Endothelial cell of umbilical vein (primary cell): ENCODE data around the gene ZNF611. TPM values are rescaled to one million over a fixed set of nuclear protein-coding genes. Genes with fewer than 3 reads are reported as not detected.
"Not testable (repeated sequence)": the region's sequence is repeated elsewhere in the genome, so short reads cannot be mapped to it uniquely, and the experiment has no call there.

ENCODE experiments used
- BruUV-seq: library from RNA; stranded (reverse); fragments of 400-500 nt; replicated peaks from 2 replicates; lab custom pipeline; 2021; lab: Mats Ljungman, UMichigan
- CTCF ChIA-PET: fragments of 300-600, 350-600 bp; sonication (Branson Sonifier 250); formaldehyde crosslinking; loops from one replicate; lab custom pipeline; 2021; ENCODE audit warnings: antibody characterized with exemption, inconsistent platforms; lab: Charles Lee
- POLR2A ChIA-PET: fragments of 300-600, 350-600 bp; sonication (Branson Sonifier 250); formaldehyde crosslinking; loops from one replicate; lab custom pipeline; 2021; ENCODE audit warnings: antibody characterized with exemption, inconsistent platforms; lab: Charles Lee
- DNase-seq: peaks from one replicate; pipeline ENCODE4 v3.0.0-alpha.2; 2011; ENCODE audit warnings: low read depth, low spot score
- FAIRE-seq: peaks from 2 replicates; lab custom pipeline; 2011; peaks lifted over from hg19 to GRCh38; lab: Jason Lieb, UNC
- H2AFZ ChIP-seq: 2 replicates; pipeline ENCODE4 v1.6.0; 2012; ENCODE audit warnings: low read depth, low read length, control low read depth, inconsistent platforms
- H3K27ac ChIP-seq: 2 replicates; pipeline ENCODE4 v1.5.1; 2011; ENCODE audit warnings: low read depth, mild to moderate bottlenecking, control low read depth, low read length, moderate library complexity; ENCODE audit not compliant: insufficient read depth
- H3K27me3 ChIP-seq, 2 experiments: 2 replicates each; pipeline versions ENCODE4 v1.6.0 to v1.6.1; 2011; ENCODE audit warnings: low read length in 2 of 2, mixed read lengths in 1 of 2; ENCODE audit not compliant: control insufficient read depth in 2 of 2, insufficient read depth in 2 of 2
- H3K36me3 ChIP-seq, 2 experiments: 2 replicates in 1 of 2; 3 replicates in 1 of 2; pipeline ENCODE4 v1.5.1; 2011; ENCODE audit warnings: low read length in 2 of 2, mild to moderate bottlenecking in 1 of 2, moderate library complexity in 1 of 2; ENCODE audit not compliant: control insufficient read depth in 2 of 2, insufficient read depth in 2 of 2; ENCODE audit errors: extremely low read depth in 1 of 2
- H3K4me1 ChIP-seq: 3 replicates; pipeline ENCODE4 v1.5.1; 2011; ENCODE audit warnings: mild to moderate bottlenecking, low read length; ENCODE audit not compliant: control insufficient read depth, insufficient read depth; ENCODE audit errors: extremely low read depth
- H3K4me2 ChIP-seq: 2 replicates; pipeline ENCODE4 v1.6.1; 2011; ENCODE audit warnings: low read length, control low read depth, mixed read lengths; ENCODE audit not compliant: insufficient read depth
- H3K4me3 ChIP-seq, 3 experiments: fragments of 200-600 bp in 1 of 3; sonication (generic), shearing (Covaris generic) in 1 of 3; replicated peaks in 1 of 3; 2 replicates each; pipeline ENCODE4 v1.5.1; 2011 to 2016; ENCODE audit warnings: control low read depth in 3 of 3, low read length in 3 of 3, mild to moderate bottlenecking in 2 of 3, inconsistent platforms in 1 of 3, low read depth in 1 of 3, moderate library complexity in 1 of 3; ENCODE audit not compliant: insufficient read depth in 1 of 3
- H3K79me2 ChIP-seq: 2 replicates; pipeline ENCODE4 v1.6.0; 2012; ENCODE audit warnings: low read length, inconsistent platforms; ENCODE audit not compliant: control insufficient read depth, insufficient read depth
- H3K9ac ChIP-seq: replicated peaks from 2 replicates; pipeline ENCODE3; 2011; ENCODE audit warnings: low read length, control low read depth; ENCODE audit not compliant: insufficient read depth; ENCODE audit errors: extremely low read depth
- H3K9me1 ChIP-seq: replicated peaks from 3 replicates; pipeline ENCODE4 v1.6.0; 2011; ENCODE audit warnings: mild to moderate bottlenecking, low read length; ENCODE audit not compliant: control insufficient read depth, insufficient read depth; ENCODE audit errors: extremely low read depth
- H3K9me3 ChIP-seq: replicated peaks from 2 replicates; pipeline ENCODE4 v1.5.1; 2012; ENCODE audit warnings: low read length, inconsistent platforms; ENCODE audit not compliant: control insufficient read depth, insufficient read depth
- H4K20me1 ChIP-seq: replicated peaks from 2 replicates; pipeline ENCODE3; 2011; ENCODE audit warnings: mild to moderate bottlenecking, low read length; ENCODE audit not compliant: control insufficient read depth, insufficient read depth; ENCODE audit errors: extremely low read depth
- CTCF ChIP-seq, 2 donors: IDR thresholded peaks; 1 replicate in 1 of 2; 2 replicates in 1 of 2; pipeline ENCODE4 v1.5.1; 2011; ENCODE audit warnings: low read length in 2 of 2, mild to moderate bottlenecking in 2 of 2, moderate library complexity in 2 of 2, control low read depth in 1 of 2, inconsistent platforms in 1 of 2, low read depth in 1 of 2; ENCODE audit not compliant: insufficient read depth in 1 of 2; ENCODE audit errors: extremely low read depth in 1 of 2
- EZH2 ChIP-seq: IDR thresholded peaks from 2 replicates; pipeline ENCODE4 v1.6.1; 2012; ENCODE audit warnings: borderline replicate concordance, low read depth, mild to moderate bottlenecking, moderate library complexity, low read length, inconsistent platforms; ENCODE audit not compliant: severe bottlenecking
- FOS ChIP-seq: IDR thresholded peaks from 2 replicates; pipeline ENCODE4 v1.6.1; 2011; ENCODE audit warnings: mild to moderate bottlenecking, low read length, moderate library complexity, borderline replicate concordance; ENCODE audit not compliant: insufficient read depth
- GATA2 ChIP-seq: IDR thresholded peaks from 2 replicates; pipeline ENCODE4 v1.7.0; 2011; ENCODE audit warnings: low read depth, mild to moderate bottlenecking, moderate library complexity, mixed read lengths, low read length; ENCODE audit not compliant: insufficient read length, insufficient read depth
- JUN ChIP-seq: IDR thresholded peaks from 2 replicates; pipeline ENCODE4 v1.6.1; 2011; ENCODE audit warnings: borderline replicate concordance, low read depth; ENCODE audit not compliant: insufficient read length, insufficient read depth
- MAX ChIP-seq: IDR thresholded peaks from 2 replicates; pipeline ENCODE4 v1.6.1; 2011; ENCODE audit not compliant: insufficient read depth, insufficient read length
- MYC ChIP-seq: IDR thresholded peaks from one replicate; pipeline ENCODE4 v1.6.1; 2011; ENCODE audit warnings: mild to moderate bottlenecking, low read depth, low read length
- POLR2A ChIP-seq: IDR thresholded peaks from 2 replicates; pipeline ENCODE4 v1.6.1; 2012; ENCODE audit warnings: low read depth, mild to moderate bottlenecking, control low read depth, low read length
- POLR2AphosphoS5 ChIP-seq: IDR thresholded peaks from 2 replicates; pipeline ENCODE4 v1.6.1; 2012; ENCODE audit warnings: low read depth, mild to moderate bottlenecking, control low read depth, low read length, moderate library complexity; ENCODE audit not compliant: insufficient read depth
- dilution Hi-C: fragments of 300-500 bp; cut with MboI; formaldehyde crosslinking; loops from one replicate; pipeline ENCODE4 v1.15.0; 2019; ENCODE audit warnings: low sequenced_read_pairs; ENCODE audit not compliant: extremely low pct_ligation_motif_present
- intact Hi-C: fragments of 100-400 bp; cut with micrococcal nuclease; formaldehyde crosslinking; loops from one replicate; pipeline ENCODE4 v1.10.0; 2022
- polyA plus RNA-seq, 4 experiments: library from polyadenylated mRNA; depleted of rRNA in 3 of 4; stranded (reverse) in 3 of 4; unstranded in 1 of 4; fragments of >200 nt; gene quantifications; 2 replicates each; pipeline versions ENCODE4 v1.2.1 to v1.2.3, GENCODE V29; 2011 to 2012; ENCODE audit warnings: missing spikeins in 1 of 4
- total RNA-seq: library from RNA; stranded (reverse); gene quantifications from 2 replicates; pipeline ENCODE4 v1.2.3, GENCODE V29; 2021

ZNF611 gene
- total and polyA plus RNA-seq, 2 donors (not counting 3 experiments of a cell fraction or from before 2014, with no cell fraction given), result 3.1 to 20.0 TPM

DNA sequence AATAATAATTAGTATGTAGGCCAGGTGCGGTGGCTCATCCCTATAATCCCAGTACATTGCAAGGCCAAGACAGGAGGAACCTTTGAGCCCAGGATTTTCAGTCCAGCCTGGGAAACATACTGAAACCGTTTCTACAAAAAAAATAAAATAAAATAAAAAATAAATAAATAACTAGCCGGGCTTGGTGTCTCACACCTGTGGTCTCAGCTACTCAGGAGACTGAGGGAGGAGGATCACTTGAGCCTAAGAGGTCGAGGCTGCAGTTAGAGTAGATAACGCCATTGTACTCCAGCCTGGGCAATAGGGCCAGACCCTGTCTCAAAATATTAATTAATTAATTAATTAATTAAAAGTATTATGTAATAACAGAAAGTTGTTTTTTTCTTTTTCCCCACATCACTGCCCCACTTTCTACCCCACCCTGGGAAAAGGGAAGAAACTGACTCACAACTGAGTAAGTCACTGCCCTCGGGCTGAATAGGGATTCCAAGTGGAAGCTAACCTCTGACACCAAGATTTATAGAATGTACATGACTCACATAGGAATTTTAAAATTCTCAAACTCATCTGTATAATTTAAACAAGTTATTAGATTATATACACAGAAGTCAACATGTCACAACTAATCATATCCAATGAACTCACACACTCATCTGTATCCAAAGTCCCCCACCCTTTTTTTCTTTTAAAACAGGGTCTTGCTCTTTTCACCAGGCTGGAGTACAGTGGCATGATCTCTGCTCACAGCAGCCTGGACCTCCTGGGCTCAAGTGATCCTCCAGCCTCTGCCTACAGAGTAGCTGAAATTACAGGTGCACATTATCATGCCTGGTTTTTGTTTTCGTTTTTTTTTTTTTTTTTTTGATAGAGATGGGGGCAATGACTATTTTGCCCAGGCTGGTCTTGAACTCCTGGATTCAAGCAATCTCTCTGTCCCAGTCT is 12.5 kb downstream of the ZNF611 start:
- Histone ChIP-seq H3K9me3 (no peaks in the 10 kb centered on the region), H3K9ac (no peak overlapping the region), H3K79me2 (no peaks in the 10 kb centered on the region), H3K4me3 (no peak overlapping the region), H3K27me3 (no peaks in the 10 kb centered on the region), H3K36me3 (peaks cover 0 to 10% of the 10 kb centered on the region in 2 experiments), H3K27ac (peak overlapping the region; percentile 51), H3K4me2 (peak overlapping the region; percentile 24), H3K9me1 (no peaks in the 10 kb centered on the region), H4K20me1 (no peaks in the 10 kb centered on the region), H2AFZ (no peak overlapping the region), H3K4me1 (peaks cover 8% of the 10 kb centered on the region)
- dilution Hi-C loops (no loop called here), intact Hi-C loops (no loop called here)
- ChIA-PET CTCF (interaction anchor here (0.9 kb wide), 1 partner anchor 43 kb away, joined by 3 read pairs; no protein-coding TSS in a partner anchor), POLR2A (no interaction called here)
- peak; percentile 60 for FAIRE-seq
- TF ChIP-seq FOS (peak; percentile 91), POLR2AphosphoS5 (no peak), GATA2 (no peak), JUN (peak; percentile 42), POLR2A (no peak), EZH2 (no peak), MYC (no peak), MAX (no peak), CTCF (IDR thresholded peaks at IDR 0.05; ENCODE audit: extremely low read depth in 1 of 2, insufficient read depth in 1 of 2, low read depth in 1 of 2, low read length in 2 of 2) (no peak)
- peak; percentile 69 for DNase-seq
- no TSS peak for BruUV-seq

DNA sequence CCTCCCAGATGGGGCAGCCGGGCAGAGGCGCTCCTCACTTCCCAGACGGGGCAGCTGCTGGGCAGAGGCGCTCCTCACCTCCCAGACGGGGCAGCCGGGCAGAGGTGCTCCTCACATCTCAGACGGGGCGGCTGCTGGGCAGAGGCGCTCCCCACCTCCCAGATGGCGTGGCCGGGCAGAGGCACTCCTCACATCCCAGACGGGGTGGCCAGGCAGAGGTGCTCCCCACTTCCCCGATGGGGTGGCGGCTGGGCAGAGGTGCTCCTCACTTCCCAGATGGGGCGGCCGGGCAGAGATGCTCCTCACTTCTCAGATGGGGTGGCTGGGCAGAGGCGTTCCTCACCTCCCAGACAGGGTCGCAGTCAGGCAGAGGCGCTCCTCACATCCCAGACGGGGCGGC is 14.3 kb downstream of the ZNF611 start:
- H3K4me2 ChIP-seq, intact Hi-C loops, H3K9ac ChIP-seq, POLR2A ChIA-PET, H3K9me1 ChIP-seq, dilution Hi-C loops, H3K36me3 ChIP-seq, H3K27me3 ChIP-seq, CTCF ChIA-PET, H3K9me3 ChIP-seq, DNase-seq, BruUV-seq, H4K20me1 ChIP-seq, H3K4me3 ChIP-seq, H3K79me2 ChIP-seq, FAIRE-seq, H3K27ac ChIP-seq, H2AFZ ChIP-seq: not testable (repeated sequence)
- H3K4me1 ChIP-seq, result peaks cover 10% of the 10 kb centered on the region
